Limb (tissue), 2 donors: ENCODE results near the gene C14orf119.
A peak's percentile ranks its signal among the peaks of the same experiment; 100 is the strongest.

Experiments used
- DNase-seq, 2 donors: peaks; one replicate each; pipeline ENCODE4 v3.0.0-alpha.2; 2016; ENCODE audit errors: extremely low spot score in 2 of 2

The C14orf119 gene

DNA sequence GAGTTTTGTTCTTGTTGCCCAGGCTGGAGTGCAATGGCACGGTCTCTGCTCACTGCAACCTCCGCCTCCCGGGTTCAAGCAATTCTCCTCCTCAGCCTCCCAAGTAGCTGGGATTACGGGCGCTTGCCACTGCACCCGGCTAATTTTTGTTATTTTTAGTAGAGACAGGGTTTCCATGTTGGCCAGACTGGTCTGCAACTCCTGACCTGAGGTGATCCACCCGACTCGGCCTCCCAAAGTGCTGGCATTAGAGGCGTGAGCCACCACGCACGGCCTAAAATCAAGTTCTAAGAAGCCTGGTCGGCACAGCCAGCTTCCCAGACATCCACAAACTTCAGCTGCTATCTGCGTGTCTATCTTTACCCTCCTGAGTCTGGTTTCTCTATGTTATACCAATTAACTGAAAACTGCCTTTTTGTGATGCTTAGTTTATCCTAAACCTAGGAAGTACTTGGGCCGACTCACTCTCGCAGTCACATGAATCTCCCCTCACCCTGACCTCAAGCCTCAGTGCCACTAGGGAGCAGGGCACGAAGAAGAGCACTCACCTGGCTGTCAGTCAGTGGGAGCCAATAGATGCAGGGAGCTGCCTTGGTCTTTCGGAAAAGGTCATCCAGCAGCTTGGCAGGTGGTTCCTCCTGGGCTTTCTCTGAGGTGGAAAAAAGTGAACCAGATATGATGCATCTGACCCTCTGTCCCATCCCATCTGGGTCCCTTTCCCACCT is 34.6 kb upstream of the C14orf119 start:
- DNase-seq: no peak

GRCh38 chr14:23062002-23062401 is 33.3 kb upstream of the C14orf119 start:
- DNase-seq: no peak

- no peak for DNase-seq
These were observed 31.7 kb upstream of the C14orf119 start for GRCh38 chr14:23063601-23064000.

- DNase-seq: no peak
These were observed 28.9 kb upstream of the C14orf119 start for GRCh38 chr14:23066368-23066767.

DNA sequence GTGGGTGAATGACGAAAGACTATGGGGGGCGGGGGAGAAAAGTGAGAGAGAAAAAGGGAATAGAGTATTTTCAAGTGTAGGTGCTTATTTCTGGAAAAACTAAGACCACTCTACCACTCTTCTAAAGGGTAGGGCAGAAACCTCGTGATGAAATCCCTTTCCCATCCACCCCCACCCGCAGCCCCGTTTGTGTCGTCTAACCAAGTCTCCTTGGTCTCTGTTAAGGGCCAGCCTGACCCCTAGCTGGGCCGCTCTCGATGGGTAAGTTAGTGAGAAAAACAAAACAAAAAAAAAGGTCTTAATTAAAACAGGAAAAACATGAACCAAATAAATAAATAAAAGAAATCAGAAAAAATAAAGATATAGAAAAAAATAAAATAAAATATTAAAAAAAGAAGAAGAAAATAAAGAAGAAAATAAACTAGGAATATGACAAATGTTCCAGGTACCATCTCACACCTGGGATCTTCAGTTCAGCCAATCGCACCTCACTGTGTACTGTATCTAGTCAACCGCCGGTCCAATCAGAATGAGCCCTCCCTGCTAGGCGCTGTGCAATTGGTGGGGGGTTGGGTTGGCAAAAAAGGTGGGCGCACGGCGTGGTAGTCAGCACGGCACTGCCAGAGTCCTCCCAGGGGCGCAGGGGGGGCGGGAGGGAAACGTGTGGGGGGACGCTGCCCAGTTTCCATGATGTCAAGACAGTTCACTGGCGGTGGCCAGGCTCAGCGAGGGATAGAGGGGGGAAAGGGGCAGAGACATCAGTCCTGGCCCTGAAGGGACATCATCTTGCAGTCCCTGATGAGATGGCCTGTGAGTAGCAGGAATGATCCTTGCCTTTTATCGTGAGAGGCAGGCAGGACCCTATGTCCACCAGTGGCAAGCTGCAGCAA is 28.2 kb upstream of the C14orf119 start:
- DNase-seq: no peak

DNA sequence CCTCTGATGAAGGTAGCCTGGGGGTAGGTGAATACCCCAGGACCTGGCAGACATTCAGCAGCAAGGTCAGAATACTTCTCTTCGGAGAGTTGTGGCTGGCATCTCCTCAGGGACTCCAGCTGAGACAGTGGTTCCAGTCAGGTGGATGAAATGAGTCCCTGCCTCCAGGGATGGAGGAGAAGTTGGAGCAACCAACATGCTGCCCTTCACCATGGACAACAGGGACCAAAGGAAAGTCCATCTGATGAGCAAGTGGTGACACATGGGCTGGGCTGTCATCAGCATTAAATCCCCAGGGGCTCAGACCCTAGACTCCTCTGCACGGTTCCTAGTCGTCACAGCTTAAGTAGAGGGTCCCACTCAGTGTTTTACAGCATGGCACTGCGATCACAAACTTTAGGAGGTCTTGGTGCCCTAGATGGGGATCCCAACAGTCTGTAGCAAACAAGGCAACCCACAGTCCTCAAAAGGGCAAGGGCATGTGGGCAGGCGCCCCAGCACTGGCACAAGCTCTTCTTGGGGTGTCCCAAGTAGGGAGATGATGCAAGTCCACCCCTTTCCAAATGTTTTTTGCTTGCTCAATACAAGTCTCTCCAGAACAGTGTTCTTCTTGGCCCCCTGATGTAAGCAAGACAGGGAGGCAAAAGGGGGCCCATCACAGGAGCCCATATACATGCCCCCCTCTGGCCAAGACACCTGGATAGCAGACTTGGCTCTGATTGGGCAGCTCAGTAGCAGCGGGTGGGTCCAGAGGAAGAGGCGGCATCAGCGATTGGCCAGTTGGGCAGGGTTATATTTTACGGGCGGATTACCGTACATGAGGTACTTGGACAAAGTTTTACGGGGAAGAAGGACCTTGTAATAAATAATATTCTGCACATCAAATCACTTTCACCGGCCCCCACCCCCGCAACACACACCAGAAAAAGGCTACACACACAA is 27.2 kb upstream of the C14orf119 start:
- no peak for DNase-seq

GRCh38 chr14:23068789-23069412 is 26.4 kb upstream of the C14orf119 start:
- peak; percentile 86 to 89 for DNase-seq

DNA sequence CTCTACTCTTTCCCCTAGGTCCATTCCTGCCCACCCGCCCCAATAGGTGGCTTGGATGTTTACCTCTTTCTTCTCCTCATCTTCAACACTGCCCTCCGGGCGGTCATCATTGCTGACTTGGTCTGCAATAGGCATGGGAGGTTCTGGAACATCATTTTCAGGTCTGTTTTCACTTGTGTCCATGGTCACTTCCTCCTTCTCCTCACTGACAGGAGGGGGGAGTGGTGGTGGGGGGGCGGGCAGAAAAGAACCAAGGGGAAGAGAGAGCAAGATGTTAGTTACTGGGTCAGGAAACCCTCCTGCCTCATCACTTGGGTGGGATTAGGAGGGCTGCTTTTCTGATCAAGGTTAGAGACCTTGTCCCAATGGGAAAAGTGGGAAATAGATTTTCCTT is 25.9 kb upstream of the C14orf119 start:
- no peak for DNase-seq

GRCh38 chr14:23070262-23071129 is 24.8 kb upstream of the C14orf119 start:
- no peak for DNase-seq

DNA sequence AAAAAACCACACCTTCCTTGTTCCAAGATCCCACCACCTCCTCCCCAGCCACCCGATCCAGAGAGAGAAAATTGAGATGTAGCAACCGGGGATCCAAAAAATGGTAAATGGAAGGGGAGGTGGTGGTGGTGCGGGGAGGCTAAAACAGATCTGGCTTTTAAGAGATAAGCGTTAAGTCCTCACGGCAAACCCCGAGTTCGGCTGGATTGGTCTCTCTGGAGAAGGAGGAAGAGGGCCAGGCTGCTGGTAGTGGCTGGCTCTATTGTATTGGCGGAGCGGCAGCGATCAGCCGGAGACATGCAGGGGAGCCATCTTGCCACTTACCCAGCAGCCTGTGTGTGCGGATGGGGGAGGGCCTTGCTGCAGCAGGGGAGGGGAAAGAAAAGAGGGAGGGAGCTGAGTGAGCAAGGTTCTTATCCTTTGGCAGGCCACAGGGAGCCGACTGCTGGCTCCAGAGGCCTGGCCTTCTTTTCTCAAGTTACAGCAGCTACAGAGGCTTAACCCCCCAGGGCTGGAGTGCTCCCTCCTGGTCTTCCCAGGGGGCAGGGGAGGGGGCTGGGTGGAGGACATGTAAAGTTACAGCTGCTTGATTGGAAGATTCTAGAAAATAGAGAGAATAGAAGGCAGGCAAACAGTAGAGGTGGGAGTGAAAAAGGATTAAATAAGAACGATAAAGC is 23.9 kb upstream of the C14orf119 start:
- peak; percentile 88 to 93 for DNase-seq

DNA sequence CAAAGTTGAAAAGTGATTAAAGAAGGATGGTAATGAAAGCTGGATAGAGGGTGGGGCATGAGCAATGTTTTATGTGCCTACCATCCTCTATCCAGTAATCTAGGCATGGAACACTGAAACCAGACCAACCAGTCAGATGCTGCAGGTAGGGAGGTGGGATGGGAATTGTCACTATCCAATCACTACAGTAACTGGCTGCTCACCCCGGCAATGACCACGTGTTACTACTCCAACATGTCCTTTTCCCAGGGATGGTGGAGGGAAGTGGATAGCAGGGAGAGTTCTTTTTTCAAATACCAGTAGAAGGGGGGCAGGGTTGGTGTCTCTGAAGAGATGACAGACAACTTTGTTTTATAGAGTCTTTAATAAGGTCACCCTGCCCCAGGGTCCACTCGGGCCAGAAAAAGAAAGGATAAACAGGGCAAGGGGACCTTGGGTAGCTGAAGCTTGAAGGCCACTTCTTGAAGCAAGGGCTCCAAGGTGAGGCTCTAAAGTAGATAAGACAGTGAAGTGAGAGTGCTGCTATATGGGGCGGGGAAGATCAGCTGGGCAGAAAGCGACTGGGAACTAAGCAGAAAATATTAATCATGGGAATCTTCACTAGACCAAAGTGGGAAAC is 23.3 kb upstream of the C14orf119 start:
- no peak for DNase-seq

DNA sequence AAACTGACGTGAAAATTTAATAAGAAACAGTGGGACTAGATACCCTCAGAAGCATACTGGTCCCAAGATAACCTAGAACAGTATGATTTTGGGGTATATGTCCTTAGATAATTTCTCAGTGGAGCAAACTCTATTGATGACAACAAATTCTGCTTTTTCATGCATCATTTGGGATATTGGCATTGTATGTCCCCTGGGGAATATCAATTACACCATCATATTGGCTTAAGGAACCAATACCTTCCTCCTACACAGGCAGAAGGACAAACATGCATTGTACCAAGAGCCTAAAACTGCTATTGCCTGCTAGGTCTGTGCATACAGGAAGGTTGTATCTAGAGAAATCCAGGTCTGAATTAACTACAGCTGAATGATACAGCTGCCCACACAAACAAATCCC is 20.4 kb upstream of the C14orf119 start:
- DNase-seq: no peak

DNA sequence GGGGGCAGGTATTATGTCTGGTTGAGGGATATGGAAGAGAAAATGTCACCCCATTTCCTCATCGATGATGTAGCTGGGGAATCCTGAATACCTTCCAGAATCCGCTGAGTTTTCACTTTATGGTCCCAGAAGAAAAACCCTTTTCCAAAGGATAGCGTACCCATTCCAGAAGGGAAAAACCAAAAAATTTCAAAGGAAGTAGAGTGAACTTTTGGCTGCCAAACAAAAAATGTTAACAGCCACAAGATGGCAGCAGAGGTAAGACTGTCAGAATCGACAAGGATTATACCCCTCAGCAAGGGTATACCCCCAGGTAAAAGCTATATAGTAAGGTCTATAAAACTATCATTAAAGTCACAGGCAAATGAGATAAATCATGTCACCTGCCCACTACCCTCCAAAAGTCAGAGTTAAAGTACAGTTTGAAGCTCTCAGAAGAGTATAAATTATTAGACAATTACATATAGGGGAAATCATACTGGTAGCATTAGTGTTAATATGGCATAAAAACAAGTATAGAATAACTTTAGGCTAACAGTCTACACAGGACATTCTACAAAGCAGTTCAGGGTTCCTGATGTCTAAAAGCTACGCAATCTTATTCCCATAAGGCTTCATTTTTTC is 18.4 kb upstream of the C14orf119 start:
- no peak for DNase-seq

- DNase-seq: no peak
These were observed 17.3 kb upstream of the C14orf119 start for GRCh38 chr14:23077962-23078361.

DNA sequence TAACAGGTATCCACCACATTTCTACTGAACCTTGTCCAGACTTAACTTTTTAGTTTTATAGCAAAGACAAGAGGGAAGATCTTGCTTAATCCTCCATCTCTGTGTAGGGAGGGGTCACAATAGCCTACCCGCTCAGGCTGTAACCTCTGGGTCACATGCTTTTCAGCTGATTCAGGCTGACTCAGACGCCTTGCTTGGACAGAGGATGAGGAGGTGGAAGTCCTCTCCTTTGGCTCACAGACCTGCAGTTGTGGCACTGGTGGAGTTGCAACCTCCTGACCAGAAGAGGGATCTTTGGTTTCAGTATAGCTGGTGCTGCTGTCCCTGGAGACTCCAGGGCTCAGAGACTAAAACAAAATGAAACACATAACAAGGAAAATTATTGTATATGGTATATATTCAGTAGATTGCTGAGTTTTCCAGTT is 16.6 kb upstream of the C14orf119 start:
- no peak for DNase-seq

DNA sequence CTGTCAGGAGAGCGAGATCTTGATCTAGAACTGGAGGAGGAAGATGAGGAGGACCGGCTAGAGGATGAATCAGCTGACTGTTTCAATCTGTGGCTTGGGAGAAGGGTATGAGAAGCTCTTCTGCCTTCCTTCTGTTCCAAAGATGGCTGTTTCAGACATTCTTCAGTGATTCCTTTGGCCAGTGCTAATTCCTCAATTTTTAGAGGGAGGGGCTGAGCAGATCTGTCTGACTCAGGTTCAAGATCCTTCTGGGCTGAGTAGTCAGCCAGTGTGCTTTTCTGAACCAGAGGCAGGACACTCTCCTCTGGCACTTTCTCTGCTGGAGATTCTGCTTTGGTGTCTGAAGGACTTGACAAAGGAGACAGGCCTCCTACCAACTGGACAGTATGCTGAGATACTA is 15.6 kb upstream of the C14orf119 start:
- no peak for DNase-seq

- no peak for DNase-seq
These were observed 14.8 kb upstream of the C14orf119 start for GRCh38 chr14:23080474-23080873.

DNA sequence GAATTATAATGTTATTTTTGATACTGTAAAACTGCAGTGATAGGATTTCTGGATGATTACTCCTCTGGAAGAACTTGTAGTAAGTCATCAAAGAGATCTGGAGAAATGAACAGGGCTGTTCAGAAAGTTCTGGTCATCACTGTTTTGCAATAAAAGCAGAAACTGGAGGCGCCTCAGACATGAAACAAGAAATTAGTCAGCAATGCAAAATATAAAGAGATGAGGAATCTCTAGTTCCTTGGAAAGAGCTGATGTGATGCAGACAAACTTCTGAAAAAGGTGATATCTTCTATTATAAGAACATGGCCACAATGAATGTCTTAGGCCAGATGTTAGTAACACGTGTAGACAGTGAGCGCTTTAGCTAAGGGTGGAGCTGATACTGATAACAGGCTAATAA is 9.8 kb upstream of the C14orf119 start:
- DNase-seq: no peak

DNA sequence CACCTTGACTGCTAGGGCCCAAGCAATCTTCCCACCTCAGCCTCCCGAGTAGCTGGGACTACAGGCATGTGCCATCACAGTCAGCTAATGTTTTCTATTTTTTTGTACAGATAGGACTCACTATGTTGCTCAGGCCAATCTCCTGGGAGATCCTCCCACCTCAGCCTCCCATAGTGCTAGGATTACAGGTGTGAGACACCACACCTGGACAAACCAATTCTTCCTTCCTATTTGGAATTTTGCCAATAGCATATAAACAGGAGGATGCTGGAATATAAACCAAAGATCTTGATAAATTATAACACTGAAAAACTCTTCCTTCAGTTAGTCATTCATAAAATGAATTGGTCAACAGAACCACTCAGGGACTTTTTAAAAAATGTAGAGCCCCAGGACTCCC is 8.7 kb upstream of the C14orf119 start:
- DNase-seq: no peak
